AG04450 (cell line): Measurements from ENCODE around the gene CEP128. TPM values are rescaled to one million over a fixed set of nuclear protein-coding genes. Genes with fewer than 3 reads are reported as not detected.

ENCODE experiments used
- CTCF ChIA-PET: fragments of 300-600, 350-600 bp; formaldehyde crosslinking; extraction: SDS; loops from one replicate; lab custom pipeline; 2022; ENCODE audit warnings: antibody characterized with exemption, inconsistent platforms; lab: Charles Lee
- POLR2A ChIA-PET: fragments of 350-600 bp; formaldehyde crosslinking; extraction: SDS; loops from one replicate; lab custom pipeline; 2021; ENCODE audit warnings: antibody characterized with exemption, inconsistent platforms; lab: Yijun Ruan, JAX
- DNase-seq: peaks from one replicate; pipeline ENCODE4 v3.0.0-alpha.2; 2011; ENCODE audit warnings: low read depth, low spot score
- H3K27ac ChIP-seq: one replicate; pipeline ENCODE4 v1.5.1; 2012; ENCODE audit warnings: low read depth, low read length, control low read depth
- H3K27me3 ChIP-seq: one replicate; pipeline ENCODE4 v1.6.0; 2012; ENCODE audit warnings: low read length; ENCODE audit not compliant: control insufficient read depth, insufficient read depth
- H3K4me3 ChIP-seq: 2 replicates; pipeline ENCODE4 v1.5.1; 2011; ENCODE audit warnings: mild to moderate bottlenecking, low read depth, low read length, control low read depth
- H3K9me3 ChIP-seq: 2 replicates; pipeline ENCODE4 v1.5.1; 2012; ENCODE audit warnings: low read length; ENCODE audit not compliant: control insufficient read depth, insufficient read depth
- CTCF ChIP-seq: IDR thresholded peaks from 2 replicates; pipeline ENCODE4 v1.5.1; 2011; ENCODE audit warnings: low read depth, low read length, control low read depth, inconsistent platforms
- polyA plus RNA-seq: library from polyadenylated mRNA; depleted of rRNA; stranded (reverse); fragments of >200 nt; gene quantifications from 2 replicates; pipeline ENCODE4 v1.2.3, GENCODE V29; 2011

Gene CEP128
- polyA plus RNA-seq, 1 experiment, result 1.8 TPM

GRCh38 chr14:80847070-80847469 is 94.5 kb downstream of the CEP128 start:
- Histone ChIP-seq H3K27me3 (no peaks in the 10 kb centered on the region), H3K27ac (no peak overlapping the region), H3K9me3 (no peaks in the 10 kb centered on the region), H3K4me3 (no peak overlapping the region)
- TF ChIP-seq CTCF, result no peak
- ChIA-PET CTCF (interaction anchor here (1.0 to 1.2 kb wide), 3 partner anchors 790 to 1037 kb away, joined by 3 read pairs; no protein-coding TSS in a partner anchor), POLR2A (interaction anchor here (0.6 kb wide), 1 partner anchor 66 kb away, joined by 5 read pairs; no protein-coding TSS in a partner anchor)
- no peak for DNase-seq

GRCh38 chr14:80845856-80846255 is 95.7 kb downstream of the CEP128 start:
- H3K27me3 ChIP-seq, result no peaks in the 10 kb centered on the region
- H3K27ac ChIP-seq, result no peak overlapping the region
- no peaks in the 10 kb centered on the region for H3K9me3 ChIP-seq
- TF ChIP-seq CTCF, result no peak
- POLR2A ChIA-PET, result no interaction called here
- no peak for DNase-seq
- no peak overlapping the region for H3K4me3 ChIP-seq
- CTCF ChIA-PET, result interaction anchor here (0.6 to 1.1 kb wide), 2 partner anchors 790 to 1036 kb away, joined by 3 to 4 read pairs; no protein-coding TSS in a partner anchor

- Histone ChIP-seq H3K9me3 (no peaks in the 10 kb centered on the region), H3K27ac (no peak overlapping the region), H3K27me3 (no peaks in the 10 kb centered on the region), H3K4me3 (no peak overlapping the region)
- POLR2A ChIA-PET, result no interaction called here
- CTCF ChIA-PET, result interaction anchor here (0.5 to 1.8 kb wide), 2 partner anchors 789 to 877 kb away, joined by 3 to 9 read pairs; no protein-coding TSS in a partner anchor
- no peak for TF ChIP-seq CTCF
- no peak for DNase-seq
These were observed 96.7 kb downstream of the CEP128 start for GRCh38 chr14:80844872-80845271.

- ChIA-PET CTCF (interaction anchor here (1.2 kb wide), 1 partner anchor 11 kb away, joined by 3 read pairs; no protein-coding TSS in a partner anchor), POLR2A (no interaction called here)
- Histone ChIP-seq H3K9me3 (no peaks in the 10 kb centered on the region), H3K4me3 (no peak overlapping the region), H3K27ac (no peak overlapping the region), H3K27me3 (no peaks in the 10 kb centered on the region)
- no peak for TF ChIP-seq CTCF
- DNase-seq, result no peak
These were observed 101.8 kb downstream of the CEP128 start for GRCh38 chr14:80839743-80840142.

- CTCF ChIA-PET, result no interaction called here
- POLR2A ChIA-PET, result no interaction called here
- DNase-seq, result no peak
These were observed 131.9 kb downstream of the CEP128 start for GRCh38 chr14:80809663-80810062.

More at GRCh38 chr14:80809663-80810062, 131.9 kb downstream of the CEP128 start:
- no peak for TF ChIP-seq CTCF
- H3K27me3 ChIP-seq, result no peaks in the 10 kb centered on the region
- peaks cover 13% of the 10 kb centered on the region for H3K9me3 ChIP-seq
- no peak overlapping the region for H3K27ac ChIP-seq
- H3K4me3 ChIP-seq, result no peak overlapping the region
